GM20431 (cell line): ENCODE data around the gene MLLT11.

Source experiments
- in situ Hi-C: fragments of 300-500 bp; cut with MseI, MboI; formaldehyde crosslinking; loops from one replicate; pipeline ENCODE4 v1.15.0; 2020; ENCODE audit warnings: low sequenced_read_pairs; ENCODE audit not compliant: unreplicated experiment

Gene MLLT11

GRCh38 chr1:151060007-151060656 is at the start of gene MLLT11:
MLLT11 (plus strand) TSS chr1:151060397; CDS start chr1:151067225, 6,828 bp downstream.
- in situ Hi-C loops, result no loop called here

GRCh38 chr1:151011154-151011850 is 48.9 kb upstream of the MLLT11 start:
- in situ Hi-C loops, result no loop called here

- in situ Hi-C loops, result no loop called here
Observed at GRCh38 chr1:151012684-151013471, 47.3 kb upstream of the MLLT11 start.

GRCh38 chr1:151013518-151013917 is 46.7 kb upstream of the MLLT11 start:
- in situ Hi-C loops, result no loop called here

- in situ Hi-C loops, result no loop called here
Observed at GRCh38 chr1:151024540-151025146, 35.6 kb upstream of the MLLT11 start.

- in situ Hi-C loops, result no loop called here
Observed at GRCh38 chr1:151026460-151026859, 33.7 kb upstream of the MLLT11 start.

- in situ Hi-C loops, result no loop called here
Observed at GRCh38 chr1:151032164-151032563, 28.0 kb upstream of the MLLT11 start.

GRCh38 chr1:151035167-151035566 is 25.0 kb upstream of the MLLT11 start:
- in situ Hi-C loops, result no loop called here

- in situ Hi-C loops, result no loop called here
Observed at GRCh38 chr1:151036356-151036755, 23.8 kb upstream of the MLLT11 start, which contains the start of gene BNIPL. BNIPL (plus strand) TSS chr1:151036586; CDS start chr1:151036726, 140 bp downstream.

- in situ Hi-C loops, result no loop called here
Observed at GRCh38 chr1:151037032-151037431, 23.2 kb upstream of the MLLT11 start.

GRCh38 chr1:151039521-151039920 is 20.7 kb upstream of the MLLT11 start:
- in situ Hi-C loops, result no loop called here

- in situ Hi-C loops, result no loop called here
Observed at GRCh38 chr1:151043163-151043562, 17.0 kb upstream of the MLLT11 start.

- in situ Hi-C loops, result no loop called here
Observed at GRCh38 chr1:151047591-151047924, 12.6 kb upstream of the MLLT11 start, which contains the start of gene C1orf56. C1orf56 (plus strand) TSS chr1:151047751; CDS start chr1:151047848, 97 bp downstream.

GRCh38 chr1:151047925-151048644 is 12.1 kb upstream of the MLLT11 start:
- in situ Hi-C loops, result no loop called here

GRCh38 chr1:151048645-151049032 is 11.6 kb upstream of the MLLT11 start:
- in situ Hi-C loops, result no loop called here

GRCh38 chr1:151049458-151049857 is 10.7 kb upstream of the MLLT11 start:
- in situ Hi-C loops, result no loop called here

- in situ Hi-C loops, result no loop called here
Observed at GRCh38 chr1:151050051-151050688, 10.0 kb upstream of the MLLT11 start.

GRCh38 chr1:151051356-151052009 is 8.7 kb upstream of the MLLT11 start:
- in situ Hi-C loops, result no loop called here

- in situ Hi-C loops, result no loop called here
Observed at GRCh38 chr1:151054971-151055547, 5.1 kb upstream of the MLLT11 start.
